Activated CD4-positive, alpha-beta T cell treated with anti-CD3 and anti-CD28 coated beads, Interleukin-2, amount 10 ng/mL, durations not matched to agents 24 days and 14 days (primary cell): ENCODE measurements around the gene SLAMF1. TPM values are rescaled to one million over a fixed set of nuclear protein-coding genes. Genes with fewer than 3 reads are reported as not detected.
"Not testable (repeated sequence)": the region's sequence is repeated elsewhere in the genome, so short reads cannot be mapped to it uniquely, and the experiment has no call there.

ENCODE experiments used
- DNase-seq: peaks from one replicate; pipeline ENCODE4 v3.0.0; 2022
- H3K27ac Mint-ChIP-seq: one replicate; pipeline ENCODE4 v1.8.0; 2022; ENCODE audit warnings: mild to moderate bottlenecking, mixed read lengths
- H3K27me3 Mint-ChIP-seq: one replicate; pipeline ENCODE4 v1.8.0; 2022; ENCODE audit warnings: mixed read lengths
- H3K36me3 Mint-ChIP-seq: one replicate; pipeline ENCODE4 v1.8.0; 2022; ENCODE audit warnings: low read depth, mild to moderate bottlenecking, mixed read lengths
- H3K4me1 Mint-ChIP-seq: one replicate; pipeline ENCODE4 v1.8.0; 2021; ENCODE audit warnings: mixed read lengths
- H3K4me3 Mint-ChIP-seq: one replicate; pipeline ENCODE4 v1.8.0; 2022; ENCODE audit warnings: mild to moderate bottlenecking, moderate library complexity, mixed read lengths
- H3K9me3 Mint-ChIP-seq: one replicate; pipeline ENCODE4 v1.8.0; 2021; ENCODE audit warnings: mixed read lengths
- intact Hi-C: fragments of 100-400 bp; cut with micrococcal nuclease; formaldehyde crosslinking; loops from one replicate; pipeline ENCODE4 v1.15.1; 2023
- total RNA-seq: library from RNA; stranded (reverse); gene quantifications from 2 replicates; pipeline ENCODE4 v1.2.3, GENCODE V29; 2022

The SLAMF1 gene
- total RNA-seq, 1 donor from 2014 or later, result 114 TPM

GRCh38 chr1:160630523-160631451 lies 16.1 kb downstream of the SLAMF1 start:
- no peak for DNase-seq
- Mint-ChIP-seq H3K27me3 (no peaks in the 10 kb centered on the region), H3K27ac (peak overlapping the region; percentile 99), H3K4me3 (peak overlapping the region; percentile 53), H3K9me3 (peaks cover 8% of the 10 kb centered on the region), H3K36me3 (peaks cover 85% of the 10 kb centered on the region), H3K4me1 (peaks cover 88% of the 10 kb centered on the region)
- intact Hi-C loops, result no loop called here

- DNase-seq, result peak; percentile 94
- peaks cover 85% of the 10 kb centered on the region for H3K36me3 Mint-ChIP-seq
- intact Hi-C loops, result loop anchor here (5.0 to 10.0 kb wide), 2 partner anchors 138 to 705 kb away; partner anchors contain the start of gene TAGLN2
- peak overlapping the region; percentile 74 for H3K4me3 Mint-ChIP-seq
- H3K4me1 Mint-ChIP-seq, result peaks cover 91% of the 10 kb centered on the region
- H3K9me3 Mint-ChIP-seq, result peaks cover 8% of the 10 kb centered on the region
- peak overlapping the region; percentile 99 for H3K27ac Mint-ChIP-seq
- no peaks in the 10 kb centered on the region for H3K27me3 Mint-ChIP-seq
Measured at GRCh38 chr1:160629286-160630210, 17.3 kb downstream of the SLAMF1 start.

DNA sequence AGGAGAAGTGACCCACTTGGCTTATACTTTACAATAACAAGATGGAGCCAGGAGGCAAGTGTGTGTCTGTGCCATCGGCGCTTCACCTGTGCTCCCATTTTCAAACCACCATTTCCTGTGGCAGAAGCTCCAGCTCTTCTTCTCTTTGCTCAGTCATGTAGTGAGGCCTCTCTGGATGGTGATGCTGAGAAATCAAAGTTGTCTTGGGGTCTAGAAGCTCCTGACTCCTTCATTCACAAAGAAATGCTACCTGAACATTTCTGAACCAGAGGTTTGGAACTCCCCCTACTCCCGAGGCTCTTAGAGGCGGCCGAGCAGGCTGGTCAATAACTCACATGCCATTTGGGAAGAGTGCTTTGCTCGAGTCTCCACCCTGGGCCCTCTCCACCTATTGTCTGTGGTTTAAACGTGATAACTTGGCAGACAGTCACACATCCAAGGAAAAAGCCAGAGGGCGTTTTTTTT lies 18.0 kb downstream of the SLAMF1 start:
- intact Hi-C loops, result loop anchor here (5.0 to 10.0 kb wide), 2 partner anchors 138 to 704 kb away; partner anchors contain the start of gene TAGLN2
- H3K4me3 Mint-ChIP-seq, result peak overlapping the region; percentile 74
- H3K9me3 Mint-ChIP-seq, result peaks cover 8% of the 10 kb centered on the region
- peaks cover 90% of the 10 kb centered on the region for H3K4me1 Mint-ChIP-seq
- no peaks in the 10 kb centered on the region for H3K27me3 Mint-ChIP-seq
- no peak for DNase-seq
- peaks cover 84% of the 10 kb centered on the region for H3K36me3 Mint-ChIP-seq
- peak overlapping the region; percentile 99 for H3K27ac Mint-ChIP-seq

- peak overlapping the region; percentile 99 for H3K27ac Mint-ChIP-seq
- H3K27me3 Mint-ChIP-seq, H3K9me3 Mint-ChIP-seq, DNase-seq: not testable (repeated sequence)
- H3K36me3 Mint-ChIP-seq, result peaks cover 84% of the 10 kb centered on the region
- intact Hi-C loops, result loop anchor here (1.0 to 10.0 kb wide), 4 partner anchors 13 to 703 kb away; partner anchors contain the start of gene TAGLN2
- peaks cover 90% of the 10 kb centered on the region for H3K4me1 Mint-ChIP-seq
- H3K4me3 Mint-ChIP-seq, result peak overlapping the region; percentile 75
Measured at GRCh38 chr1:160627677-160628289, 19.1 kb downstream of the SLAMF1 start.

GRCh38 chr1:160626509-160627342 lies 20.1 kb downstream of the SLAMF1 start:
- Mint-ChIP-seq H3K27ac (peak overlapping the region; percentile 99), H3K9me3 (peaks cover 8% of the 10 kb centered on the region), H3K4me3 (peak overlapping the region; percentile 75), H3K27me3 (no peaks in the 10 kb centered on the region), H3K36me3 (peaks cover 86% of the 10 kb centered on the region), H3K4me1 (peaks cover 92% of the 10 kb centered on the region)
- intact Hi-C loops, result loop anchor here (1.0 to 10.0 kb wide), 4 partner anchors 14 to 702 kb away; partner anchors contain the start of gene TAGLN2
- DNase-seq, result no peak

- DNase-seq, result peak; percentile 82
- peak overlapping the region; percentile 99 for H3K27ac Mint-ChIP-seq
- intact Hi-C loops, result loop anchor here (2.0 to 10.0 kb wide), 3 partner anchors 141 to 701 kb away; partner anchors contain the start of gene TAGLN2
Measured at GRCh38 chr1:160625725-160626498, 20.9 kb downstream of the SLAMF1 start.

GRCh38 chr1:160625321-160625720 lies 21.5 kb downstream of the SLAMF1 start:
- Mint-ChIP-seq H3K27me3 (no peaks in the 10 kb centered on the region), H3K4me1 (peaks cover 85% of the 10 kb centered on the region), H3K9me3 (peaks cover 8% of the 10 kb centered on the region), H3K4me3 (peak overlapping the region; percentile 75), H3K27ac (peak overlapping the region; percentile 99), H3K36me3 (peaks cover 84% of the 10 kb centered on the region)
- DNase-seq, result no peak
- intact Hi-C loops, result loop anchor here (5.0 to 10.0 kb wide), 2 partner anchors 142 to 701 kb away; partner anchors contain the start of gene TAGLN2

More at GRCh38 chr1:160625725-160626498, 20.9 kb downstream of the SLAMF1 start:
- Mint-ChIP-seq H3K27me3 (no peaks in the 10 kb centered on the region), H3K4me1 (peaks cover 90% of the 10 kb centered on the region), H3K36me3 (peaks cover 86% of the 10 kb centered on the region), H3K9me3 (peaks cover 8% of the 10 kb centered on the region), H3K4me3 (peak overlapping the region; percentile 75)

DNA sequence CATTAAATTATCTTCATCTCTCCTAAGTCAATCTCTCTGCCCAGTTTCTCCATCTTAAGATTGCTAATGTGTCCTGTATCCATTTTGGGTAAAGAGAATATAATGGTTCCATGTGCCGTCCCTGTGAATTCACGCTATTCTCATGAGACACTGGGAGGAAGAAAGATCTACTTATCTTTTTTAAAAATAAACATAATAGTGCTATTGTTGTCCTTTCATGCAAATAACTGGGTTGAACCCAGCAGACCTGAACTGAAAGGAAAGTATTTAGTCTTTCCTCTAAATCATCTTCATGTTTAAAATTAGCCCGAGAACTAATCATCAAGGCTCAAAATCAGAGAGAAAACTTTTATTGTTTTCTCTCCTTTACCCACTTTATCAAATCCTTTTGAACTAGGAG lies 22.4 kb downstream of the SLAMF1 start:
- DNase-seq, result no peak
- Mint-ChIP-seq H3K4me3 (peak overlapping the region; percentile 75), H3K36me3 (peaks cover 86% of the 10 kb centered on the region), H3K4me1 (peaks cover 81% of the 10 kb centered on the region), H3K9me3 (peaks cover 9% of the 10 kb centered on the region), H3K27ac (peak overlapping the region; percentile 99), H3K27me3 (no peaks in the 10 kb centered on the region)
- intact Hi-C loops, result loop anchor here (5.0 to 10.0 kb wide), 2 partner anchors 362 to 700 kb away; partner anchors contain the start of genes DCAF8 and TAGLN2

- DNase-seq, result no peak
- H3K9me3 Mint-ChIP-seq, result peaks cover 15% of the 10 kb centered on the region
- H3K4me3 Mint-ChIP-seq, result peak overlapping the region; percentile 75
- intact Hi-C loops, result loop anchor here (1.0 to 10.0 kb wide), 7 partner anchors 17 to 699 kb away; partner anchors contain the start of genes CD48, DCAF8 and TAGLN2
- H3K4me1 Mint-ChIP-seq, result peaks cover 84% of the 10 kb centered on the region
- H3K27me3 Mint-ChIP-seq, result no peaks in the 10 kb centered on the region
- H3K36me3 Mint-ChIP-seq, result peaks cover 90% of the 10 kb centered on the region
- H3K27ac Mint-ChIP-seq, result peak overlapping the region; percentile 99
Measured at GRCh38 chr1:160623862-160624261, 23.0 kb downstream of the SLAMF1 start.

DNA sequence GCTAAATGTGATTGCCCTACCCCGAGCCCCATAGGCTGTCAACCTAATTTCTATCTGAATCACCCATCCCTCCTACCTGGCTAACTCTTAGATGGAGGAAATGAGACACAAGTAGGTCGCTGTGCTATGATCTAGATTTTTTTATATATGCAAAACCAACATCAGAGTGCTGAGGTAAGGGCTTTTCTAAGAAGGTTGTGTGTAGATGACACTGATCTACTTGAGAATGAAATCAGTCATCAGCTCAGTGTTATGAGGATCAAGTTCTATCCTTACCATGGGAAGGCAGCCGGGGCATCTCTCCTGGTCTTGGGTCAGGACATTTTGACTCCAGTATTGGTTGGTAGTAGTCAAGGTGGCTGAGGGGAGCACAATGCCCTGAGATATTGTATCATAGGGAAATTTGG lies 23.6 kb downstream of the SLAMF1 start:
- H3K4me3 Mint-ChIP-seq, result peak overlapping the region; percentile 75
- intact Hi-C loops, result loop anchor here (1.0 to 10.0 kb wide), 7 partner anchors 16 to 698 kb away; partner anchors contain the start of genes CD48, DCAF8 and TAGLN2
- peaks cover 90% of the 10 kb centered on the region for H3K36me3 Mint-ChIP-seq
- H3K9me3 Mint-ChIP-seq, result peaks cover 16% of the 10 kb centered on the region
- no peaks in the 10 kb centered on the region for H3K27me3 Mint-ChIP-seq
- H3K27ac Mint-ChIP-seq, result peak overlapping the region; percentile 99
- peak; percentile 78 for DNase-seq
- H3K4me1 Mint-ChIP-seq, result peaks cover 83% of the 10 kb centered on the region

DNA sequence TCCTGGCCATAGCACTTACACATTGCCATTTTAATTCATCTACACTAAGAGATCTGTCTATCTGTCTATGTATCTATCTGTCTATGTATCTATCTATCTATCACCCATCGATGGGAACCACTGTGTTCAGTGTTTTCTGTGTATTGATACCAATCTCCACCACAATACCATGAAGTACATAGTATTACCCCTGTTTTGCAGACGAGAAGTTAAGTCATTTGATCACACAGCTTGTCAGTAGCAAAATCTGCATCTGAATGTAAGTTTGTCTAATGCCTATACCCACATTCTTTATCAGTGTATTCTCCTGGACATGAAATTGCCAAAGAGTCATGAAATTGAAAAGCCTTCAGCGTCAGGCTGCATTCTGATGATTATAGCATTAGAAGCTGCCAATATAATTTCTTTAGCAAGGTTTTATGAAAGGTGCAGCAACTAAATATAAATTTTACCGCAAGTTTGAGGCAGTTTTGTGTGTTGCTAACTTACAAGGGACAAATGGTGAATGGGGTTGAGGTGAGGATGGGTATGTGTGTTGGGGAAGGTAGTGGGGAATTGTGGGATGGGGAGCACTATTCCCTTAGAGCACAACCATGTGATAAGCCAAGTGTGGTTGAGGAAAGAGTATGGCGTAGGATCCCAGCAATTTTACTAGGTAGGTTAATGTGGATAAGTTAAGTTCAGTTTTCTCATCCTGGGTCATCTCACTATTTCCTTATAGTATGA lies 24.2 kb downstream of the SLAMF1 start:
- DNase-seq, result no peak
- peaks cover 90% of the 10 kb centered on the region for H3K36me3 Mint-ChIP-seq
- peaks cover 82% of the 10 kb centered on the region for H3K4me1 Mint-ChIP-seq
- H3K27ac Mint-ChIP-seq, result peak overlapping the region; percentile 99
- peaks cover 10% of the 10 kb centered on the region for H3K9me3 Mint-ChIP-seq
- peak overlapping the region; percentile 60 for H3K4me3 Mint-ChIP-seq
- no peaks in the 10 kb centered on the region for H3K27me3 Mint-ChIP-seq
- intact Hi-C loops, result loop anchor here (1.0 to 10.0 kb wide), 7 partner anchors 16 to 698 kb away; partner anchors contain the start of genes CD48, DCAF8 and TAGLN2
